H7 (cell line): ENCODE data around the gene NPM1. TPM values are rescaled to one million over a fixed set of nuclear protein-coding genes. Genes with fewer than 3 reads are reported as not detected.
"Not testable (repeated sequence)": the region's sequence is repeated elsewhere in the genome, so short reads cannot be mapped to it uniquely, and the experiment has no call there.

Source experiments
- DNase-seq: peaks from one replicate; pipeline ENCODE4 v3.0.0; 2012
- H3K27me3 ChIP-seq: 2 replicates; pipeline ENCODE4 v1.6.0; 2011; ENCODE audit warnings: mild to moderate bottlenecking, low read length; ENCODE audit not compliant: control insufficient read depth, insufficient read depth
- H3K36me3 ChIP-seq: replicated peaks from 2 replicates; pipeline ENCODE4 v1.5.1; 2011; ENCODE audit warnings: low read length; ENCODE audit not compliant: control insufficient read depth, insufficient read depth
- H3K4me3 ChIP-seq: 2 replicates; pipeline ENCODE4 v1.5.1; 2011; ENCODE audit warnings: low read depth, mild to moderate bottlenecking, control low read depth, low read length, moderate library complexity; ENCODE audit not compliant: insufficient read depth
- total RNA-seq: library from RNA; depleted of rRNA; stranded (reverse); fragments of >200 nt; shearing (Covaris generic); gene quantifications from 2 replicates; pipeline ENCODE4 v1.2.3, GENCODE V29; 2014

The NPM1 gene
- total RNA-seq, 1 experiment from 2014 or later = 2,089 TPM

- peaks cover 58% of the 10 kb centered on the region for H3K36me3 ChIP-seq
These were observed 4.4 kb downstream of the NPM1 start for GRCh38 chr5:171391996-171392577.

GRCh38 chr5:171392585-171393159 lies 5.0 kb downstream of the NPM1 start:
- Histone ChIP-seq H3K36me3 (peaks cover 59% of the 10 kb centered on the region), H3K27me3 (no peaks in the 10 kb centered on the region), H3K4me3 (no peak overlapping the region)
- DNase-seq = no peak

More at GRCh38 chr5:171391996-171392577, 4.4 kb downstream of the NPM1 start:
- DNase-seq = no peak
- Histone ChIP-seq H3K4me3 (no peak overlapping the region), H3K27me3 (no peaks in the 10 kb centered on the region)

- H3K36me3 ChIP-seq = peaks cover 63% of the 10 kb centered on the region
- H3K27me3 ChIP-seq = no peaks in the 10 kb centered on the region
- no peak for DNase-seq
- H3K4me3 ChIP-seq = no peak overlapping the region
These were observed 7.4 kb downstream of the NPM1 start for GRCh38 chr5:171395042-171395441.

- H3K4me3 ChIP-seq, H3K27me3 ChIP-seq, DNase-seq: not testable (repeated sequence)
- H3K36me3 ChIP-seq = peaks cover 68% of the 10 kb centered on the region
These were observed 8.9 kb downstream of the NPM1 start for GRCh38 chr5:171396583-171396982.

GRCh38 chr5:171397190-171397589 lies 9.5 kb downstream of the NPM1 start:
- H3K4me3 ChIP-seq = no peak overlapping the region
- no peak for DNase-seq
- H3K36me3 ChIP-seq = peaks cover 65% of the 10 kb centered on the region
- H3K27me3 ChIP-seq = no peaks in the 10 kb centered on the region

GRCh38 chr5:171397599-171397998 lies 9.9 kb downstream of the NPM1 start:
- peaks cover 63% of the 10 kb centered on the region for H3K36me3 ChIP-seq
- no peak overlapping the region for H3K4me3 ChIP-seq
- H3K27me3 ChIP-seq = no peaks in the 10 kb centered on the region
- DNase-seq = no peak

- H3K27me3 ChIP-seq, H3K4me3 ChIP-seq, DNase-seq: not testable (repeated sequence)
- H3K36me3 ChIP-seq = peaks cover 54% of the 10 kb centered on the region
These were observed 11.0 kb downstream of the NPM1 start for GRCh38 chr5:171398660-171399059.

GRCh38 chr5:171400169-171400568 lies 12.5 kb downstream of the NPM1 start:
- no peak for DNase-seq
- Histone ChIP-seq H3K4me3 (no peak overlapping the region), H3K27me3 (no peaks in the 10 kb centered on the region), H3K36me3 (peaks cover 47% of the 10 kb centered on the region)

- Histone ChIP-seq H3K4me3 (no peak overlapping the region), H3K36me3 (peaks cover 48% of the 10 kb centered on the region), H3K27me3 (no peaks in the 10 kb centered on the region)
- no peak for DNase-seq
These were observed 13.7 kb downstream of the NPM1 start for GRCh38 chr5:171401167-171401947.

- DNase-seq, H3K27me3 ChIP-seq, H3K4me3 ChIP-seq: not testable (repeated sequence)
- peaks cover 44% of the 10 kb centered on the region for H3K36me3 ChIP-seq
These were observed 15.1 kb downstream of the NPM1 start for GRCh38 chr5:171402751-171403150.

- Histone ChIP-seq H3K4me3 (no peak overlapping the region), H3K27me3 (no peaks in the 10 kb centered on the region), H3K36me3 (peaks cover 42% of the 10 kb centered on the region)
- peak; percentile 24 for DNase-seq
These were observed 18.0 kb downstream of the NPM1 start for GRCh38 chr5:171405615-171406014.

- Histone ChIP-seq H3K36me3 (peaks cover 40% of the 10 kb centered on the region), H3K27me3 (no peaks in the 10 kb centered on the region), H3K4me3 (no peak overlapping the region)
- no peak for DNase-seq
These were observed 19.6 kb downstream of the NPM1 start for GRCh38 chr5:171407234-171407633.

GRCh38 chr5:171409164-171410136 lies 21.8 kb downstream of the NPM1 start:
- DNase-seq = no peak
- Histone ChIP-seq H3K27me3 (no peaks in the 10 kb centered on the region), H3K36me3 (peaks cover 41% of the 10 kb centered on the region), H3K4me3 (no peak overlapping the region)

- no peak for DNase-seq
- no peaks in the 10 kb centered on the region for H3K27me3 ChIP-seq
These were observed 22.5 kb downstream of the NPM1 start for GRCh38 chr5:171410181-171410580.

More at GRCh38 chr5:171410181-171410580, 22.5 kb downstream of the NPM1 start:
- Histone ChIP-seq H3K4me3 (no peak overlapping the region), H3K36me3 (peaks cover 37% of the 10 kb centered on the region)
